Left hindlimb (tissue), 1 donor: ENCODE data around the gene MBOAT2.

ENCODE experiments used
- DNase-seq: peaks from one replicate; pipeline ENCODE4 v3.0.0-alpha.2; 2018

MBOAT2 gene

GRCh38 chr2:8892111-8892510 lies 111.4 kb downstream of the MBOAT2 start:
- DNase-seq: no peak

DNA sequence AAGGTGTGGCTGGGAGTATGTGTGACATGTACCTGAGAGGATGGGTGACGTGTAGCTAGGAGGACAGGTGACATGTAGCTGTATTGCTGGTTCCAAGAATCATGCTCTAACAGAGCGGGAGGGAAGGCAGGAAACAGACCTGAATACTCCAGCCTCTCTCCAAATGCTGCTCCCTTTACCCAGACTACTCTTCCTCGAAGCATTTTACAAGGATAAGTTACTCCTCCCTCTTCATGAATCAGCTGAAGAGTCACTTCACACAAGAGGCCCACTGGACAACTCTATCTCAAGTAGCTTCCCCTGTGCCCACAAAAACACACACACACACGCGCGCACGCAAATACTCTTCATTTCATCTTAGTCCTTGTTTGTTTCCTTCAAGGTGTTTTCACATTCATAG lies 113.5 kb downstream of the MBOAT2 start:
- DNase-seq: no peak

DNA sequence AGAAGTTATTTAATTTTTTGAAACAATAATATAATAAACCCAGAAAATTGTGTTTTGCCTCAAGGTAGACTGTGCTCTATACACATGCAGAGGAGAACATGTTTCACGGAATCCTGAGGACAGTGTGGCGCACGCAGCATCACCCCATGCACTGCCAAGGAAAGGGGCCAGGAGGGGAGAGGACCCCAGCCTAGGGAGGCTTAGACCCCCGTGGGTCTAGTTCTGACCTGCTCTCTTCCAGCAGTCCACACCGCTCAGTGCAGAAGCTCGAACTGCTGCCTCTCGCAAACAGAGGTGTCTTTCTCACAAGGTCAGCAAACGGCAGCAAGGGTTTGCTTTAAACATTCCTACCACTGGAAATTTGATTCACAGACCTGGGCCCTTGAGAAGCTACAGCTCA lies 114.5 kb downstream of the MBOAT2 start:
- no peak for DNase-seq

- DNase-seq: no peak
These were observed 116.6 kb downstream of the MBOAT2 start for GRCh38 chr2:8886876-8887275.

DNA sequence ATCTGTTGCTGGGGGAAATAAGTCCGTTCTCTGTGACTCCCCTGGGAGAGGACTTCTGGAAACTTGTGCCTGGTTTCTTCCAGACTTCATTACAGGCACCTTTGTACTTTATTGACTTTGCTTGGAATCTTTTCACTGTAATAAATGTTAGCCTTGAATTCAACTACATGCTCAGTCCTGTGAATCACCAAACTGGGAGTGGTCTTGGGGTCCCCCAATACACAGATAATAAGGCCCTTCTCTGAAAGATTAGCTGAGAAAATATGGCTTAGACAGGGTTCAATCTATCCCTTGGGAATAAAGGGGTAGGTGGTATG lies 117.3 kb downstream of the MBOAT2 start:
- DNase-seq: no peak

DNA sequence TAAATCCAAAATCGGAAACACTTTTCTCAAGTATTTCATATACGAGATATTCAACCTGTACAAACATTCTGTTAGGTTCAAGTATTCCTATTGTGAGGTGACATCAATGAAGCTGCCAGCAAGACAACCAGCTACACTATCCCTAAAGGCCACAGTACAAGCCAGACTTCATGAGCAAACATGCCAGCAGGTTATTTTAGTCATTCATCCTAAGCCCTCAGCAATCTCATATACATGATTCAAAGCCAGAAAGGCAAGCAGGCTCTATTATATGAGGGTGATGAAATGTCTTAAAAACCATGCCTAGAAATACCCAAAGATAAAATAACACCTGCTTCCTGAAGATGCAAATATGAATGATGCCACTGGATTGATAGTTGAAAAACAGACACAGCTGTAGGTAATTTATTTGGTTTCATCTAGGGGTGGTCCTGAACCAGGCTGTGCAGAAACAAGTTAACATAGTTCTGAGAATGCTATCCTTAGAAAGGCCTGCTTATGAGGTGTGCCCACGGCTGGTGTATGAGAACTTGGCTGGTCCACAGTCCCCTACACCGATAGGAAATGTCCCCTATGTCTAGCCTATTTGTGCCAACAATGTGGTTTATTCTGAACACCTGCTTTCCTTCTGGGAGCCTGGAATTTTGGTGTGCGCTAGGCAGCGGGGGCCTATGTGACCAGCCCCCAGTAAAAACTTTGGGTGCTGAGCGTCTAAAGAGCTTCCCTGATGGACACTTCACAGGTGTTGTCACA lies 117.9 kb downstream of the MBOAT2 start:
- DNase-seq: no peak

DNA sequence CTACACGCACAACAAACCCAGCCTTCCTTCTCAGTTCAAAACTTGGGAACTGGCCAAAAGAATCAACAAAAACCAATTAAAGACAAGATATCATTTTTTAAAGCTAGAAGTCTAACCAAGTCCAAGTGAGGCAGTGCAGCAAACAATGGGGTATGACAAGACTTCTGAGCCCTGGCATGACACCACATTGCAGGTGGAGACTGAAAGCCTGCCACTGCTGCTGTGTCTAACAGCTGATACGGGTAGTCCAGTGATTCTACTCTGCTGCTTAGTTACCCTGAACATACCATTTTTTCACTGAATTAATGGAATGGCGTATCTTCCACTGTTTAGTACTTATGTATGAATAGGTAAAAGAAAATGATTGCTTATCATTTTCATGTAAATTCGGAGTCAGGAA lies 118.7 kb downstream of the MBOAT2 start:
- no peak for DNase-seq

DNA sequence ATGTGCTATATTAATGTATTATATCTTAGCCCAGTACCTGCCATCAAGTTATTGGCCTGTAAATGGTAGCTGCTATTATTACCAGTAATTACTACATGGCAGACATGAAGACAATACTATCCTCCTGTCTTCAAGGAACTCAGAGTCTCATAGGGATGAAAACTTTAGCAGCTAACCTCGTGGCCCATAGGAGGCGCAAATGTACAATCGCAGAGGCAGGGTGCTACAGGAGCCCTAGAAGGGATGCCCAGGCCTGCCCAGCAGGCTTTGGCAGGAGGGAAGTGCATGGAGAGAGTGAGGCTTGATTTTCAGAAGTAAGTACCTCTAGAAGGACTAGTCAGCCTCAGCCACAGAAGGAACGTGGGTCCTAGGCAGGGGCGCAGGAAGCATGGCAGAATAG lies 121.4 kb downstream of the MBOAT2 start:
- no peak for DNase-seq

DNA sequence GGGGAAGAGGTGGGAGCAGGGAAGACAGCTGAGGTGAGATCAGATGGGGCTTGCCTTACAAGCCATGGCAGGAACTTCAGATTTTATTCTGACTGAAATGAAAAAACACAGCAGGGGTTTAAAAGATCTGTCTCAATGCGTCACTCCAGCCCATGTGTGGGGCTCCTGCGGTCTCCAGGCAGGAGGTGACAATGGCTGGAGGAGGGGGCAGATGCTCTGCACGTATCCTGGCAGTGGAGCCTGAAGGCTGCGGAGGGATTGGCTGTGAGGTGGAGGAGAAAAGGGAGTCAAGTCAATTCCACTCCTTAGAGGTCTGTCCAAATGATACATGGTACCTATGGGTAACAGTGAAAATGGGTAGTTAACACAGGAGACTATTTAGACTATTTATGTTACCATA lies 125.6 kb downstream of the MBOAT2 start:
- DNase-seq: no peak

DNA sequence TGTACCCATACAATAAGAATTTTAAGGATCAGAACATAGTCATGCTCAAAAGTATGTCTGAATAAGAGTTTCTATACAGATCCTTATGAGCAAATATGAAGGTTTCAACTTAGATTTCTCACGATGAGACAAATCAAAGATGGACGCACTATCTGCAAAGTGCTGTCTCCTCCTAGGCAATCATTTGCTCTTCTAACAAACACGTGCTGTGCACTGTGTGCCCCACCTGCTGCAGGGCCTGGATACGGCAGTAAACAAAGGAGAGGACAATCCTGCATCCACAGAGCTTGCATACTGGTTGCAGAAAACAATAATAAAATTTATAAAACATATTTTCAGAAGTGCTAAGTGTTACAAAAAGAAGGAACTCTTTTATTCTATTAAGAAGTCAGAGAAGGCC lies 126.2 kb downstream of the MBOAT2 start:
- DNase-seq: no peak

DNA sequence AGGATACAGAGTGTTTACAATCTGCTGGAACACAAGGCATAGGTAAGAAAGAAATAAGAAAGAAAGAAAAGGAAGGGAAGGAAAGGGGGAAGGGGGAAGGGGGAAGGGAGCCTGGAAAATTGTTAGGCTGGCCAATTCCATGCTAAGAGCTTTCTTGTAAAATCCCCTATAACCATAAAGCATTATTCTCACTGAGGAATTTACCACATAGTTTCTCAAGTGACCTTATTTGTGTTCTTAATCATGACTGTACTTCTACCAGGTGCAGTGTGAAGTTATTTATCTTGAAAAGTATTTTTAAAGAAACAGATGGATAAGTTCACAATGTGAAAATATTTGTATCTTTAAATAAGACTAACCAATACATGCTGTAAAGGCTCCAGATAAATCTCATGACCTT lies 126.9 kb downstream of the MBOAT2 start:
- DNase-seq: no peak

DNA sequence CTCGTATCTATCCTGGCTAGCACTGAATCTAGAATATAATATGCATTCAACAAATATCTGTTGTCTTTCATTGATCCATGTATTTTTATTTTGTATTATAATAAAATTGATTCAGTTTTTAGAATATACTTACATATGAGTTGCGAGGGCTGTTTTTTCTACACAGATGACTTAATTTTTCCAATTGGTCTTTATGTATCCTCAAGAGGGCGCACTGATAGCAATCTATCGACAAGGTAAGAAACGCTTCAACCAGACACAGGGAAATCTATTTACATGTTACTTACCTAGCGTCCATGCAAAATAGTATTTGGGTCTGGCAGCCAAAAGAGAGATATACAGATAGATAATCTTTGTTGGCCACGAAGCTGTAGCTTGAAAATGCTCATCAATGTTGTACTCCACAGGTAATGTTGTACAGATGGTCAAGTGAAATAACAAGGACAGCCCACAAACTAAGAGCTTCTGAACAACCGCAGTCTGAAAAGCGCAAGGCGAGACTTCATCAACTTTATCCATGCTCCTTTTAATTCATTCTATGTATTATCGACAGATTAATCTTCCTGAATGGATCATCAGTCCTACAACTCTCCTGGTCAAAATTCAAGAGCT lies 130.6 kb downstream of the MBOAT2 start:
- DNase-seq: no peak

- DNase-seq: no peak
These were observed 133.0 kb downstream of the MBOAT2 start for GRCh38 chr2:8870441-8870840.

GRCh38 chr2:8867363-8867762 lies 136.1 kb downstream of the MBOAT2 start:
- DNase-seq: no peak

DNA sequence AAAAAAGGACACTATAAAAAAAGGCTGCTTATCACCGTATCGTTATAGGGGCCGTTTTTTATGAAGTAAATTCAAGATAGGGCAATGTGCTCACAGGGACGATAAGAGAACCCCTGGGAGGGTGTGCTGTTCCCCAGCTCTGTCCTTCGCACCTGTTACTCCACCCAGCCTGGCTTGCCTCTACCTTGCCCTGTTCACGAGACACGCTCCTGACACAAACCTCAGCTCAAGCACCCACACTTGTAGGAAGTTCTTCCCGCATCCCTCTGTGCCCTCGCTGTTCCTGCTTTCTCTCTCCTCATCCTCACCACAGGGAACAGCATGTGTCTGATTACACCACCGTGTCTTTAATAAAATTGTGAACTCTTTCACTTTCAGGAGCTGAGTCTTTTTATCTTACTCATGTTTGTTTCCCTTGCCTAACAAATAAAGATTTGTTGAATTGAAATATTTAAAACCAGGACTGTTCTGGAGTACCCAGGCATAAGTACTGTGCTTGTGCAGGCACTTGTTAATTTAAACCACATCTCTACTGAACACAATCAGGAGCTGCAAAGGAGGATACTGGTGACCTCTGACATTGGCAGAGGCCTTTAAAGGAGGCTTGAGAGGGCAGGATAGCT lies 140.0 kb downstream of the MBOAT2 start:
- no peak for DNase-seq

- DNase-seq: no peak
These were observed 141.3 kb downstream of the MBOAT2 start for GRCh38 chr2:8862230-8862629.

DNA sequence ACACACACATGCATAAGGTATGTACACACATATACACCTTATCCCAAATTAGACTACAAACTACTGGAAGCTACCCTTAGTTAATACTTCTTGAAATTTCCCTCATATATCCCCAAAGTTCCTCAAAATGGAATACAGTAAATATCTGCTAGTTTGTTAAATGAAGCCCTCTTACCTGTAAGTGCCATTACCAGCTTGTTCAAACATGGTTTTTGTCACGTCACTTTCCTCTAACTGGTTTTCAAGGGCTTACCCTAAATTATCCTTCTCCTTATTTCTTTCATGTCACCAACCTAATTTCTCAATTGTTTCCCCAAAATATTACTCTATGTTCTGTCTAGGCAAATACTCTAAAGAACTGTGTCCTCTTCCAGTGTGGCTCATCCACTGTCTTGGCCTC lies 141.7 kb downstream of the MBOAT2 start:
- no peak for DNase-seq

DNA sequence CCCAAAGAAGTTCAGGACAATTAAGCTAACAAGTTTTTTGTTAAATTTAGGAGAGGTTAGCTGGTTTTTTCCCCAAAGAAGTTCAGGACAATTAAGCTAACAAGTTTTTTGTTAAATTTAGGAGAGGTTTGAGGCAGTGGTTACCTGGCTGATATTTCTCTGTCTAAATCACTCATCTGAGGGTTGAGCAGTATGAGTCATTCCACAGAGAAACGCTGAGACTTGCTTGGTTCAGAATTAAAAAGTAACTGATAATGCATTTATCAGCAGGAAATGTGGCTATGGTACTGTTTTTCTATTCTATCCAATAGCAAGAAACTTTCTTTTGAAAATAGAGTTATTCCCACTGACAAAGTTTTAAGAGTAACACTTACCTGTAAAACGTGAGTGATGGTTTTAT lies 143.2 kb downstream of the MBOAT2 start:
- no peak for DNase-seq

DNA sequence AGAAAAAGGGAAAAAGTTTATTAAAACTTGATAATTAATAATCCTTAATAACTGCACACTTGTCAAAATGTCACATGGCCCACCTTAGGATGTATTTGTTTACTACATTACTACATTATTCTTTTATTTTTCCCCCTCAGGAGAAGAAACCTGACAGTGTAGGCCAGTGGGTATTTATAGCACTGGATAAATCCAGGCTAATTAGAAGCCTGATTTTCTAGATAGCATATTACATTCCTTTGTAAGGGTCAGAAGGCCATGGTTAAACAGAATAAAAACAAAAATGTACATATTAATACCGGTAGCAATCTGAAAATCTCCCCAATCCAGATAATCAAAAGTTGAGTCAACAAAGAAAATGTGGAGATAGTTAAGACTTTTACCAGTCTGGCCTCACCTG lies 144.6 kb downstream of the MBOAT2 start:
- no peak for DNase-seq

DNA sequence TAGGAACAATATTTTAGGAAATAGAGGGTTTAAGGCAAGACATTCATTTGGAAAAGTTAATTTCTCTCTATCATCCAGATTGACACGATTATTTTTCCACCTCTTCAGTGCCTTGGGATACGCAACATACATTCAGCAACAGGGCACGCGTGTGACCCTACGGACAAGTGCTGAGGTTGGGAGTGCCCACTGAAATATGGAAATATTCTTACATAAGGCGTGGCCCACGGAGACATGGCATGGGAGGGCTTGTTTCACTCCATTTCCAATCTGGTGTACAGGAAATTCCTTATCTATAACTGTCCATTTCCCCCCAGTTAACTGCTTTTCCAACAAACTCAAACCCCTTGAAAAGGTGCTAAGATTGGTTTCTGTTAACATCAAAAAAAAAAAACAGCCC lies 145.2 kb downstream of the MBOAT2 start:
- no peak for DNase-seq

GRCh38 chr2:8857709-8858108 lies 145.8 kb downstream of the MBOAT2 start:
- DNase-seq: no peak

DNA sequence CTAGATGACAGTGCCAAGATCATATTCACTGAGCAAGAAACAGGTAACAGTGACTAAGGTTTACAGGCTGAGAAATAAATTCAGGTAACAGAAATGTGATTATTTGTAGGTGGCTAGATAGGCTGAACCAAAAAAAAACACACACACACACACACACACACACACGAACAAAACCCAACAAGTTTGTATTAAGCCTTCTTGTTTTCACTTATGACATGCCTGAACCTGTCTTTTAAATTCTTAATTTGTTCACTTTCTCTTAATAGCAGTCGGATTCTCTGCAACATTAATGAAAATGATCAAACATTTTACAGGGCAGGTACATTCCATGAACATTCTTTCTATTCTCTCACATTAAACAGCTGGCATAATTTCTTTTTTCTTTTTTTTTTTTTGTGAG lies 147.3 kb downstream of the MBOAT2 start:
- DNase-seq: no peak

- DNase-seq: no peak
These were observed 148.5 kb downstream of the MBOAT2 start for GRCh38 chr2:8855010-8855409.

DNA sequence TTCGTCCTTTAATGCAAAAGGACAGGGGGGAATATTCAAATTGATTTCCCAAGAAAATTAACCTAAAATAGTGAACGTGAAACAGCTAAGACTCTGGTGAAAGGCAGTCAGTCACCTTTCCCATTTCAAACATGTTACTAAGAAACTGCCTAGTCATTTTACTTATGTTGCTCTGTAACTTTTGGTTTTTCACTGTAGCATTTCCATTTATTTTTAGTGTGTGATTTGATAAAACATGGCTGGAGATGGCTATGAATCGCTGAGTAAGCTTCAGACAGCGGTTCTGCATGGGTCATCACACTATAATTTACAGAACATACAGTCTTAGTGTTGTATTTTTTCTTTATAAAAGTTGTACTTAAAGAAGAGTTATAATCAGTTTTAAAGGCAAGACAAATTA lies 150.1 kb downstream of the MBOAT2 start:
- DNase-seq: no peak
